Hematopoietic multipotent progenitor cell treated with erythropoietin and hydrocortisone succinate and interleukin-3 and kit ligand, for 15 days (in vitro differentiated cells): ENCODE measurements around the gene NCDN.
"Not testable (repeated sequence)": the region's sequence is repeated elsewhere in the genome, so short reads cannot be mapped to it uniquely, and the experiment has no call there.

Experiments used
- DNase-seq: peaks from one replicate; pipeline ENCODE4 v3.0.0-alpha.2; 2015; ENCODE audit warnings: low spot score

Gene NCDN

DNA sequence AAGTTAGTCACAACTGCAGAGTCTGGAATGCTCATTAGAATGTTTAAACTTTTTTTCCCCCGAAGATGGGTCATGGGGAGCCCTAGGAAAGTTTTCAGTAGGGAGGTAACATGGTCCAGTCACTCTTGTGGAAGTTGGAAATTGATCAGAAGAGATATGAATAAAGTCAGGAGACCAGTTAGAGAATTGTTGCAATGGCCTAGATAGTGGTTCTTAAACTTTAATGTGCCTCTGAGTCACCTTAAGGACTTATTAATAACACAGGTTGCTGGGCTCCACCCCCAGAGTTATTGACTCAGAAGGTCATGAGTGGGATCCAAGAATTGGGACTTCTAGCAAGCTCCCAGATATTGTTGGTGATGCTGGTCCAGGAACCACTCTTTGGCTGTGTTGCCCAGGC lies 12.3 kb downstream of the NCDN start:
- no peak for DNase-seq

DNA sequence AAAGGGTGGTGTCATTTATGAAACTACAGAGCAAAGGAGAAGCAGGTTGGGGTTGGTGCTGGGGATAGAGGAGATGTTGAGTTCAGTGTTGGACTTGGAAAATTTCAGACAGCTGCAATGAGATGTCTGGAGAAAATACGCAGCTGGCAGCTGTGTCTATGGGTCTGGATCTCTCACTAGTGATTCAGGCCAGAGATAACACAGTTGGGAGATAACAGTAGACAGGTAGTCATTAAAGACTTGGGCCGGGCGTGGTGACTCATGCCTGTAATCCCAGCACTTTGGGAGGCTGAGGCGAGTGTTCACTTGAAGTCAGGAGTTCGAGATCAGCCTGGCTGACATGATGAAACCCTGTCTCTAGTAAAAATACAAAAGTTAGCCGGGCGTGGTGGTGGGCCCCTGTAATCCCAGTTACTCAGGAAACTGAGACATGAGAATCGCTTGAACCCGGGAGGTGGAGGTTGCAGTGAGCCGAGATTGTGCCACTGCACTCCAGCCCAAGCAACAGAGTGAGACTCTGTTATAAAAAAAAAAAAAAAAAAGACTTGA lies 13.1 kb downstream of the NCDN start:
- no peak for DNase-seq

DNA sequence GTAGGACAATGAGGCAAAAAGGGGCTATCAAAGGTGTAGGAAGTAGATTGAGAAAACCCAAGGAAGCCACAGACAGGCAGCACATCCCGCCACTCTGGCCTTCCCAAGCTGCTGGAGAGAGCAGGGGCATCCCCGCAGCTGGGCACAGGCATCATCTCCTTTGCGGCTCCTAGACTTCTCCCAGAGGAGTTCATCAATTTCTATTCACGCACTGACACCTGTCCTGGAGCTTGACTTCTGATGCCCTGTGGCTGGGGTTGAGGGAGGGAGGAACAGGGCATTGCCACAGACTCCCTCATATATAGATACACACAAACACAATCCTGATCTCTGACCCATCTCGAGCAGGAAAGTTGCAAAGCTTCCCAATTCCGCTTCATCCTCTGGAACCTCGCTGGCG lies 13.7 kb downstream of the NCDN start:
- no peak for DNase-seq

DNA sequence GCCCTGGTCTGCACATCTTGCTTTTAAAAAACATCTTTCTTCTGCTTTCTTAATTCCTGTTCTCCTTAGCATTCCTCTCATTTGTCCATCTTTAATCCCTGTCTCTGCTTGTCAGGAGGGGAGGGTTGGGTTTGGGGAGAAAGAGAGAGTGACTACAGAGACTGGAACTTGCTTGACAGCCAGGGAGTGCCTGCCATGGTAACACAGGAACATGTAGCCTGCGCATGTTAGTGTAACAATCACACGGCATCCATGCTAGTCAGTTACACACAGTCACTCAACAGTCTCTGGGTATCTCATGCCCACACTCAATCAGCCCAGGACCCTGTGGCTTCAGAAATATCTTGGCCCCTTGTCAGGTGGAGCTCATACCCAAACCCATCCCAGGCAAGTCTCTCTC lies 14.7 kb downstream of the NCDN start:
- no peak for DNase-seq

DNA sequence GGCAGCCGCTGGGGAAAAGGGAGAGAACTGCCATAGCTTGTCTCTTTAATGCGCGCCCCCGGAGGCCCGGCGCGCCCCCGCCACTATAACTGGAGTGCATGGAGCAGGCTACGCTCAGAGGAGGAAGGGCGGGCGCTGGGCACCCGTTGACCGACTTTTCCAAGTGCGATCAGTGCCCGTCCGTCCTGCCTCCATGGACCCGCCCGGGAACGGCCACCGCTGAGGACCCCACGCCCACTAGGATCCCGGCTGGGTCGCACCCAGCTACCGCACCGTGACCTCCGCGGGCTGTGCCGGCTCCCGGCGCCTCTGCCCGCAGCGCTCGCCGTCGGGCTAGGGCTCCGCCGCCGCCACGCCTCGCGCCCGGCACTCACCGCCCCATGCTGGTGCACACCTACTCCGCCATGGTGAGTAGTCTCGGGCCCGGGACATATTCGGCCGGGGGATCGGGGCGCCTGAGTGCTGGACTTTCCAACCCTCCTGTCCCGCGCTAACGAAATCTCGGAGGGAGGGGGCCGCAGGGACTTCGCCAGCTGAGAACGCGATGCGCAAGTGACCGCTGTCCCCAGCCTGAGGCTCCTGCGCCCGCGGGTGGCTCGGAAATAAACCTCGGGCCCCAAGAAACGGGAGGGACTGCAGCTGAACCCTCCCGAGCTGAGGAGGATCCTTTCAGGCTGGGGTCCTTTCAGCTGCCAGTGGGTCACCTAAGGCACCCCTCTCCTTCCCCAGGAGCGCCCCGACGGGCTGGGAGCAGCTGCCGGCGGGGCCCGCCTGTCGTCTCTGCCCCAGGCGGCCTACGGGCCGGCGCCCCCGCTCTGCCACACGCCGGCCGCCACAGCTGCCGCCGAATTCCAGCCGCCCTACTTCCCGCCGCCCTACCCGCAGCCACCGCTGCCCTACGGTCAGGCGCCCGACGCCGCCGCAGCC lies 15.9 kb downstream of the NCDN start, which contains the start of gene TFAP2E:
Gene TFAP2E (plus strand): TSS at position 117 of the 927 bp plus-strand sequence. CDS start 264 bp downstream, at position 381.
- no peak for DNase-seq

DNA sequence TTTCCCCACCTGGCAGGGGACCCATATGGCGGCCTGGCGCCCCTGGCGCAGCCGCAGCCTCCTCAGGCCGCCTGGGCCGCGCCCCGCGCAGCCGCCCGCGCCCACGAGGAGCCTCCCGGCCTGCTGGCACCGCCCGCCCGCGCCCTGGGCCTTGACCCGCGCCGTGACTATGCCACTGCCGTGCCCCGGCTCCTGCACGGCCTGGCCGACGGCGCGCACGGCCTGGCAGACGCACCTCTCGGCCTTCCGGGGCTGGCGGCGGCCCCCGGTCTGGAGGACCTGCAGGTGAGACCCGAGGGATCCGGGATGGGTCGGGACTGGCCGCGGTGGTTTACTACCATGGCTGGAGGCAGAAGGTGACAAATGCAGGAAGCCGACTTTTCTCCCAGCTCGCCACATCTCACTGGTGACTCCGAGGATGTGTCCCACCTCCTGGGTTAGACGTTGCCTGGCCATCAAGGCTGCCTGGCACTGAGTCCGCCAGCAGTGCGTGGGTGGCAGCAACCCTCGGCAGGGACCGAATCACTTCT lies 16.6 kb downstream of the NCDN start:
- no peak for DNase-seq

DNA sequence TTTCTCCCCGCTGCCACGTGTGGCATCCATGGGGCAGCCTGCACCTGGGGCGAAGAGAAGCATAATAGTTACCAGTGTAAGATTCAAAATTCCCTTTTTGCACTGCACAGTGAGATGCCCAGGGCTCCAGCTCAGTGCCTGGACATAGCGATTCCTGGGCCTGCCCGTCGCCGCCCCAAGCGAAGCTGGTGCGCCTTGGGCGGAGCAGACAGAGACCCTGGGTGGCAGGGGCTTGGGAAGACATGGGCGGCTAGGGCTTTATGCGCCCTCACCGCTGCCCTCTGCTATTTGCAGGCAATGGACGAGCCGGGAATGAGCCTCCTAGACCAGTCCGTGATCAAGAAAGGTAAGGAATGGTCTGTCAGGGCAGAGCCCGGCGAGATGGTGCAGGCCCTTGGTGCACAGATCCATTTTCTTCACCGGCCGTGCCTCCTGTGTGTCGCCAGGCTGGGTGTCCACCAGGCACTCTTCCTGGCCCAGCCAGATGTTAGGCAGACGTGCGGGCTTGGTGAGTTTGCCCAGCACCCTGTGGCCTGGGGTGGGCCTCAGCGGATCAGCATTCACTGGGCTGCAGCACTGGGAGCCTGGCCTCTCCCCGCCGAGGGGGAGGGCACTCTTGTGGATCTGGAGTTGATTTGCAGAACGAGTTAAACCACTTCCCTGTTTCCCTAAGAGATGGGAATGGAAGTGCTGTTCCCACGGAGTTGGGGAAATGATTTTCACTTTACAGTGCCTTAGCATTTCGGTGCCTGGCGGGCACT lies 17.2 kb downstream of the NCDN start:
- no peak for DNase-seq

DNA sequence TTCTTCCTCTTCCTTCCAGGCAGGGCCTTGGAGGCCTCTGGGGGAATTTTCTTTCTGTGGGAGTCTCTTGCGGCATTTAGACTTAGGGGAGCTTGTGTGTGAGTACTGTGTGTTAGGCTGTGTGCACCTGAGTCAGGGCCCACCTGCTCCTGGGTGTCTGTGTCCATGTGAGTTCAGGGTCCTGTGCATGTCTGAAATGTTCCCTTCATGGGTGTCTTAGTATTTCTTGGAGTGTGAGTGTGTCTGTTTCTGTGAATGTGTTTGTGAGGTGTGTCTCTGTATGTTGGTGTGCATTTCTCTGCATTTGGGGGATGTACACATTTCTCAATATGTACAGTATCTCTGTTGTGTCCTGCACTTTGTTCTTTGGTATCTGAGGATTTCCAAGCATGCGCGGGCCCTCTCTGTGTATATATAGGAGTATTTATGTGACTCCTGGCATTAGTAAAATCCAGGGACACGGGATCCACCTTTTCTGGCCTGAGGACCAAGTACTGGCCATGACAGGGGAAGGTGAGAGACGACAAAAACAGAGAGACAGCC lies 17.9 kb downstream of the NCDN start:
- no peak for DNase-seq

DNA sequence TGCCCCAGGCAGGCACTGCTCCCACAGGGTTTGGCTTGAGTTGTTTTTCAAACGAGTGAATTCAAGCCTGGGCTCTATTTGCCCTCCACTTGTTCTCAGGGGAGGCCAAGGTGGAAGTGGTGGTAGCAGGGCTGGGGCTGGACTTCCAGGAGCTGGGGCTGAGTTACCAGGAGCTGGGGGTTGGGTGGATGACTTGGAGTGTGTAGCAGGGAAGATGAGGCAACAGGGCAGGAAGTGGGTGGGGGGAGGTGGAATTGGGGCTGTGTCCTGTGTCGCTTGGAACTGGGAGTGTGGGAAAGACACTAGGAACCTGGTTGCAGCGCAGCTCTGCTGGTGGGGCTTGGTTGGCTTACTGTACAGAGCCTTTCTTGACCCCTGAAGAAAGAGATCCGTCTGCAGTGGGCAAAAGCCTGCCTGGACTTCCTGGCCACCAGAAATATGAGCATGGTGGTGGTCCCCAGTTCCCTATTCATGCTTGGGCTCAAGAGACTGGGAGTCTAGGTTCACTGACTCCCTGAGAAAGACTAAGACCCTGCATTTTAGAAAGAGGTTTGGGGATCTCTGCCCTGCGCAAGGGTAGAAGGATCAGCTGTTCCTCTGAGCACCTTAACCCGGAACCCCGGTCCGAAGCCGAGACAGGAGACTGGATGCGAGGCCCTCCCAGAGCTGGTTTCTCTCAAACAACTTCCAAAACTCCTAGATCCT lies 18.6 kb downstream of the NCDN start:
- no peak for DNase-seq

DNA sequence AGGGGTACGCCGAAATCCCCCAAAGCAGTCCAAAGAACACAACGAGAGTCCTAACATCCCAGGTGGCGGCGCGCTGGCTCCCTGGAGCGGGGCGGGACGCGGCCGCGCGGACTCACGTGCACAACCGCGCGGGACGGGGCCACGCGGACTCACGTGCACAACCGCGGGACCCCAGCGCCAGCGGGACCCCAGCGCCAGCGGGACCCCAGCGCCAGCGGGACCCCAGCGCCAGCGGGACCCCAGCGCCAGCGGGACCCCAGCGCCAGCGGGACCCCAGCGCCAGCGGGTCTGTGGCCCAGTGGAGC lies 19.1 kb downstream of the NCDN start:
- not testable (repeated sequence) for DNase-seq

DNA sequence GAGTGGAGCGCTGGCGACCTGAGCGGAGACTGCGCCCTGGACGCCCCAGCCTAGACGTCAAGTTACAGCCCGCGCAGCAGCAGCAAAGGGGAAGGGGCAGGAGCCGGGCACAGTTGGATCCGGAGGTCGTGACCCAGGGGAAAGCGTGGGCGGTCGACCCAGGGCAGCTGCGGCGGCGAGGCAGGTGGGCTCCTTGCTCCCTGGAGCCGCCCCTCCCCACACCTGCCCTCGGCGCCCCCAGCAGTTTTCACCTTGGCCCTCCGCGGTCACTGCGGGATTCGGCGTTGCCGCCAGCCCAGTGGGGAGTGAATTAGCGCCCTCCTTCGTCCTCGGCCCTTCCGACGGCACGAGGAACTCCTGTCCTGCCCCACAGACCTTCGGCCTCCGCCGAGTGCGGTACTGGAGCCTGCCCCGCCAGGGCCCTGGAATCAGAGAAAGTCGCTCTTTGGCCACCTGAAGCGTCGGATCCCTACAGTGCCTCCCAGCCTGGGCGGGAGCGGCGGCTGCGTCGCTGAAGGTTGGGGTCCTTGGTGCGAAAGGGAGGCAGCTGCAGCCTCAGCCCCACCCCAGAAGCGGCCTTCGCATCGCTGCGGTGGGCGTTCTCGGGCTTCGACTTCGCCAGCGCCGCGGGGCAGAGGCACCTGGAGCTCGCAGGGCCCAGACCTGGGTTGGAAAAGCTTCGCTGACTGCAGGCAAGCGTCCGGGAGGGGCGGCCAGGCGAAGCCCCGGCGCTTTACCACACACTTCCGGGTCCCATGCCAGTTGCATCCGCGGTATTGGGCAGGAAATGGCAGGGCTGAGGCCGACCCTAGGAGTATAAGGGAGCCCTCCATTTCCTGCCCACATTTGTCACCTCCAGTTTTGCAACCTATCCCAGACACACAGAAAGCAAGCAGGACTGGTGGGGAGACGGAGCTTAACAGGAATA lies 19.7 kb downstream of the NCDN start:
- DNase-seq, result no peak

DNA sequence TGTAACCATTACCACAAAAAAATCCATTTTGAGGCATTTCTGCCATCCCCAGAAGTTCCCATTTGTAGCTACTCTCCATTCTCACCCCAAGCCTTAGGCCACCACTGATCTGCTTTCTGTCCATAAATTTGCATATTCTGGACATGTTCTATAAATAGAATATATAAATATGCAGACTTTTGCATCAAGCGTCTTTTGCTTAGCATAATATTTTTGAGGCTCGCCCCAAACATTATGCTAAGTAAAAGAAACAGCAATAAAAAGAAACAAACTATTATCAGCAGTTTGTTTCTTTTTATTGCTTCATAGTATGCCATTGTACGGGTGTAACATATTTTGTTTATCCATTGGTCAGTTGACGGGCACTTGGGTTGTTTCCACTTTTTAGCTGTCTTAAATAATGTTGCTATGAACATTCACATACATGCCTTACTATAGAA lies 23.4 kb downstream of the NCDN start:
- no peak for DNase-seq

DNA sequence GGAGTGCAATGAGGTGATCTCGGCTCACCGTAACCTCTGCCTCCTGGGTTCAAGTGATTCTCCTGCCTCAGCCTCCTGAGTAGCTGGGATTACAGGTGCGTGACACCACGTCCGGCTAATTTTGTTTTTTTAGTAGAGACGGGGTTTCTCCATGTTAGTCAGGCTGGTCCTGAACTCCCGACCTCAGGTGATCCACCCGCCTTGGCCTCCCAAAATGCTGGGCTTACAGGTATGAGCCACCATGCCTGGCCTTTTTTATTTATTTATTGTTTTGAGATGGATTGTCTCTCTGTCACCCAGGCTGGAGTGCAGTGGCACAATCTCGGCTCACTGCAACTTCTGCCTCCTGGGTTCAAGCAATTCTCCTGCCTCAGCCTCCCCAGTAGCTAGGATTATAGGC lies 24.0 kb downstream of the NCDN start:
- not testable (repeated sequence) for DNase-seq

DNA sequence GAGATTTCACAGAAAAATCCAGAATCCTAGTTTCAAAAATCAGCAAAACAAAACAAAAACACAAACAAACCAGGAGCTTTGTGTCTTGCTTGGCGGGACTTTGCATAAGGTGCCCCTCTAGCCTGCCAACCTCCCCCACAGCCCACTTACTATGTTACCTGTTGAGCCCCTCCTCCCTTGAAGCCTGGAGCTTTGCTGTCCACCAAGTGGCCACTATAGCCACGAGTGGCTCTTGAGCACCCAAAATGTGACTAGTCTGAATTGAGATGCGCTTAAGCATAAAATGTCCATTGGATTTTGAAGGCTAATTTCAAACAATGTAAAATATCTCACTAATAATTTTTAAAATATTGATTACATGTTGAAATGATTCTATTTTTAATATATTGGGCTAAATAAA lies 27.7 kb downstream of the NCDN start:
- no peak for DNase-seq

DNA sequence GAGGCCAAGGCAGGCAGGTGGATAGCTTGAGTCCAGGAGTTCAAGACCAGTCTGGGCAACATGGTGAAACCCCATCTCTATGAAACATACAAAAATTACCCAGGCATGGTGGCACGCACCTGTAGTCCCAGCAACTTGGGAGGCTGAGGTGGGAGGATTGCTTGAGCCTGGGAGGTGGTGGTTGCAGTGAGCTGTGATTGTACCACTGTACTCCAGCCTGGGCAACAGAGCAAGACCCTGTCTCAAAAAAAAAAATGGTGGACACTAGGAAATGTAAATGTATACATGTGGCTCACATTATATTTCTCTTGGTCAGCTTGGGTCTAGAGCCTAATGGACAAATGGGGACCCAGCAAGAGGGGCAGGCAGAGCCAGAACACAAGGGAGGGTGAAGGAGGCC lies 28.2 kb downstream of the NCDN start:
- not testable (repeated sequence) for DNase-seq

DNA sequence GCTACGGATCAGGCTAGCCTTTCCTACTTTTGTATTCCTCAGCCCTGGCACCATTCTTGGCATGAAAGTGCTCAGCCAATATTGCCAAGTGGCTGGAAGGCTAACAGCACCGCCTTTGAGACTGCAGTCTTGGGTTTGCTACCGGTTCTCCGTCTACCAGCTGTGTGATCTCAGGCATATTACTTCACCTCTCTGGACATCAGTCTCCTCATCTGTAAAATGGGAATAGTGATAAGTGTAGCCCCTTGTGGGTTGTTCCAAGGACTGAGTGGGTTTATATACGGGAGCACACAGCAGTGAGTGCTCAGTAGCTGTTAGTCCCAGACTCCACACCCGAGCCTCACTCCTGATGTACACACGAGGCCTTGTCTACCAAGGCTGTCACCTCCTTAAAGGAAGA lies 29.2 kb downstream of the NCDN start:
- DNase-seq, result no peak

DNA sequence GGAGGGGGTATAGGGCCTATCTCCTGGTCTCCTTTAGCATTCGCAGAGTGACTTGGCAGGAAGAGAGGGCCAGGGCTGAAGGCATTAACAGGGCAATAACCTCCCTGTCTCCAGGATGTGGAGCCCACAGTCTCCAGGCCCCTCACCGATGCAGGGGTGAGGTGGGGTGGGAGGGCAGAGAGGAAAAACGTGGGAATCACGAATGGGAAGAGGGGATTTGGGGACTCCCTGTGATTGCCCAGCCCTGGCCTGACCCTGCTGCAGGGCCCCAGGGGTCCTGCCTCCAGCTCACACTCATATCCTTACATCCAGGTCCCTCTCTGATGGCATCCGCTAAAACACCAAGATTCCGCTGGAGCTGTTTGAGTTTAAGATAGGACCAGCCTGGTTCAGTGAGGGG lies 30.1 kb downstream of the NCDN start:
- DNase-seq, result no peak

DNA sequence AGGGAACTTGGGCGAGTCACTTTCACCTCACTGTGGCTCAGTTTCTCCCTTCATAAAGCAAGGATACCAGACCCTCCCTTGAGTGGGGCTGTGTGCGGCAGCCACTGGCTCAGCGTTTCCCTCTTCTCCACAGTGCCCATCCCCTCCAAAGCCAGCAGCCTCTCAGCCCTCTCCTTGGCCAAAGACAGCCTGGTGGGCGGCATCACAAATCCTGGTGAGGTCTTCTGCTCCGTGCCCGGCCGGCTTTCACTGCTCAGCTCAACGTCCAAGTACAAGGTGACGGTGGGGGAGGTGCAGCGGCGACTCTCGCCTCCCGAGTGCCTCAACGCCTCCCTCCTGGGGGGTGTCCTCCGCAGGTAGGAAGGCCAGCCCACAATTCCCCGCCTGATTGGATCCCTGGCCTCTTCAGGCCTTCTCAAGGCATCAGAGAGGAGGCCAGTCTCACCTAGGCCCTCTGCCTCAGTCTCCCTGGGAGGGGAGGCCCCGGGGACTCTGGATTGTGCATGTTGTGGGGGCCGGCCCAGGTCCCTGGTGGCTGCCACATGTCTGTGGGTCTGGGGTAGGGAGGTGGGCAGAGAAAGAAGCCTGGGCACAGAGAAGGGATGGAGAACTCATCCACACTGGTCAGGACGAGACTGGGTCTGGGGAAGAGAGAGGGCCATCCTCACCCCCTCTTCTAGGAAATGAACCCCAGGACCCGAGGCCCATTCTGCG lies 30.8 kb downstream of the NCDN start:
- DNase-seq, result no peak

DNA sequence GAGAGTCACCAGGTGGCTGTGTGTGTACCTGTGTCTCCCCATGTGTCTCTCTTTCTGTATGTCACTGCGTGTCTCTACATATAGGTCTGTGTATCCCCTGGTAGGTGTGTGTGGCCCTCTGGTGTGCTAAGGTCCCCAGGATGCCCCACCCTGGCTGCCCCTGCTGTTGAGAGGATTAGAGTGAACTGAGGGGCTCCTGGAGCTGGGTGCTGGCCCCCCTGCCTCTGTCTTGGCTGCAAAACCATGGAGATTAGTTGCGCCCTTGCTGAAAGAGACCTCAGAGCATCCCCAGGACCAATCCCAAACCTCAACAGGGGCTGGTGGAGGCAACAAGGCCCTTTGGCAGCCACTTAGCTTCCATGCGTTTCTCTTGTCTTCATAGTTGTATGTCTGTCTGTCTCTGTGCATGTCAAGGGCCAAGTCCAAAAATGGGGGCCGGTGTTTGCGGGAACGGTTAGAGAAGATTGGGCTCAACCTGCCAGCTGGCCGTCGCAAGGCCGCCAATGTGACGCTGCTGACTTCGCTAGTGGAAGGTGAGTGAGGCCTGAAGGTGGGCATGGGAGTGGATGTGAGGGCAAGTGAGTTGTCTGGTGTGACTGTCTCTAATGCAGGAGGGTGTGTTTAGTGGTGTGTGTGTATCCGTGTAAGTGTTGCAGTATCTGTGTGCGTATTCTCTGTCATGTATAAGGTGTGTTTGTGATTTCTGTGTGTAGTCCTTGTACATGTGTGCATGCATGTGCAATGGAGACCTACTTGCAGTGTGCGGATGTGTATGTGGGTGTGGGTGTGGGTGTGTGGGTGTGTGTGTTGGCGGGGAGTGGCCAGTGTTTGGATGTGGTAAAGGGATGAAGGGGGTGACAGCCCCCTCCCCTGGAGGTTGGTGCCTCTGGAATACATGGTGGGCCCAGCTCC lies 32.2 kb downstream of the NCDN start:
- DNase-seq, result no peak
